Mesenteric fat pad (tissue), 1 donor: ENCODE results near the gene PKLR. TPM values are rescaled to one million over a fixed set of nuclear protein-coding genes. Genes with fewer than 3 reads are reported as not detected.
"Not testable (repeated sequence)": the region's sequence is repeated elsewhere in the genome, so short reads cannot be mapped to it uniquely, and the experiment has no call there.

ENCODE experiments used
- DNase-seq: peaks from one replicate; pipeline ENCODE4 v3.0.0-alpha.2; 2020; ENCODE audit warnings: low spot score
- total RNA-seq: library from RNA; stranded (reverse); fragmentation: NEBNext Ultra II Directional; extraction: Animal tissue kit (Norgen Biotek cat#: 25700); gene quantifications from one replicate; pipeline ENCODE4 v1.2.1, GENCODE V29; 2021
- donor health status: DM: yes; HTN: yes; CAD: no.

Gene PKLR
- total RNA-seq, 1 donor from 2014 or later = not detected

DNA sequence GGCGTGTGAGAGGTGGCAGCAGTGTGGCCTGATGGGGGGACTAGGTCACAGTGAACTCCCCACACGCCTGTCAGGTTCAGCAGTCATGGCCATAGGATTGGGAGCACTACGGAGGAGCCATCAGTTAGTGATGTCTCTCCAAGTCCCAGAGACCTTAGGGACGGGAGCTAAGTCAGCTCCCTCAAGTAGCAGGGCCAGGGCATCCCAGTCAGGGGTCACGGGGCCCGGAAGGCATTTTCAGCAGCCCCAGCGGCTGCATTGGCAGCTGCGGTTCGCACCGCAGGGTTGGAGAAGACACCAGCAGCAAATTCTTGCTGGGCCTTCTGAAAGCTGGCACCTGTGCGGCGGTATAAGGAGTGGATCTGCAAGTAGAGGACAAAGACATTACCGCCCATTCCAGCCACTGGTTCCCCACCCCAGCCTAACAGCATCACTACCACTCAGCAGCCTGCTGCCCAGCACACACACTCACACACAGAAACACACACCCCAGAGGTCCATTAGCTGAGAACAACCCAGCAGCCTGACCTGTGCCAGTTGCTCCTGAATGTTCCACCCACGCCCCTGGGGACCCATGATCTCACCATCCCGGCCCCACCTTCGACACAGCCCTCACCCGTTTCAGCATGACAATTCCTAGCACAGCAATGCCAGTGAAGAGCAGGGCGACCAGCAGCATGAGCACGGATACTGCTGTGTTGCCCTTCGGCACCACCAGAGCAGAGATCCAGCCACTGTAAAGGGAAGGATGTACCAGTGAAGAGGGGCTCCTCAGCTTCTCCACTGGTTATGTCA is 45.0 kb downstream of the PKLR start:
- no peak for DNase-seq

DNA sequence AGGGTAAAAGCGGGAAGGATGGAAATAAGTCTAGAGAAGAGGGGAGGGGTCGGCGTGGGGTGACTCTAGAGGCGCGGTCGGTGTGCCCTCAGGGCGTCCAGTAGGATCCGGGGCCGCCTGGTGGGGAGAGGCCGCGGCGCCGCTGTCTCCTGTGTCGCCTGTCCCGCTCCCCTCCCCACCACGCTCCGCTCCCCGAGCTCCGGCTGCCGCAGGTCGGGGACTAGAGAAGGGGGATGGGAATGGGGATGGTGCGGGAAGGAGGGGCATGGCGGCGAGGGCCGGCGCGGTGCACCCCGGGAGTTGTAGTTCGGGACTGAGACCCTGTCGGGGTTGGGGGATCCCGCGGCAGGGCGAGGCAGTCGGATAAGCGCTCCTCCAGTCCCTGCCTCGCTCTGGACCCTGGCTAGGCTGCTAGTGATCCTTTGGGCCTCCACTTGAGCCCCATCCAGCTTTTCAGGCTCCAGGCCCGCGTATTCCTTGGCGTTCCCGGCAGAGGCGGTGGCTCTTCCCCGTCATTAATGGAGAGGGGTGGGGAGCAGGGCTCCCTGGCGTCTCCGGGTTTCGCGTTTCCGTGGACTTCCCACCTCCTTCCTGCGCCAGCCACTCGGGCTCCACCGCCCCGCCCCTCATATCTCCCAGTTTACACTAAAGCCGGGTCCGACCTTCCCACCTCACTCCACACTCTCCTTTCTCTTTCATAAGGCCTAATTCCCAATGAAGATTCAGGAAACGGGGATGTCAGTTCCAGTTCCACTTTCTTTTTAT is 45.8 kb downstream of the PKLR start, which contains the start of gene ENTREP3:
TSS of gene ENTREP3 (minus strand) at position 241 of the 765 bp plus-strand sequence. CDS start 606 bp downstream, outside the sequence.
- DNase-seq = peak; percentile 97

DNA sequence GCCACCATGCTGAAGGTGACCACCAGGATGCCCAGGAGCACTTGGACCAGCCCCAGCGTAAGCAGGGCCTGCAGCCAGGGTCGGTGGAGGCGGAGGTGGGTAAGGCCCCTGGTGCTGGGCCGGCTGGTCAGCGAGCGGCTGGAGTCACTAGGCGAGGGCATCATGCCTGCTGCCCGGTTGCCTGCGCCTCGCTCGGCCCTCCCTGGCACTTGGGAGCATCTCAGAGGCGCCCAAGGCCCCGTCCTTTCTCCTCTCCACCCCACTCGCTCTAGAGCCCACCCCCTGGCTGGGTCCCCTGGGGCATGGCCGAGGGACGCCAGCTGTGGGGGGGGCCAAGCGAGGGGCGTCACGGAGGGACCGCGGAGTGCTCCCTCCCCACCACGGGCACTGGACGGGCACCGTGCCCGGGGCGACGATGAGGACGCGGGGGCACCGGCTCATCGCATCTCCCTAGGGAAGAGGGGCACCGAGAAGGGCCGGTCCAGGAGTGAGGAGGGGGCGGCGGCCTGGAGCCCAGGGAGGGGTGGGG is 46.5 kb downstream of the PKLR start:
- no peak for DNase-seq

DNA sequence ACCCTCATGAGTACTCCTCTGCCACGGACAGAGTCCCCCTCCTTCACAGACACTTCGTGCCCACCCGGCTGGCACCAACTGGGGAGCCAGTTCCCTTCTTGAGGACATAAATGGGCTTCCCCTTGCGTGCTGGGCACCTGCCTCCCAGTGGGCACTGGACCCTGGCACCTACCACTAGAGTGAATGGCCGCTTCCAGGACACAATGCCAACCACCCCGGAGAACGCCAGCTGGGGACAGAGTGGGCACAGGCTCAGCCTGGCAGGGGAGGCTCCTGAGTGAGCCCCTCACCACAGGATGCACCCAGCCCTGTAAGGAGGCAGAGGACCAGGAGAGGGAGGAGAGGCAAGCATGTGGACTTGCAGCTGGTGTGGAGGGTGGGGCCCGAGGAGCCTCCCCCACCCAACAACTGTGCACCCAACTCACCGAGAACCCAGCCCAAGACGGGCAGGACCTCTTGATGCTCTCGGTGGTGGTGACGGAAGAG is 47.0 kb downstream of the PKLR start:
- no peak for DNase-seq

DNA sequence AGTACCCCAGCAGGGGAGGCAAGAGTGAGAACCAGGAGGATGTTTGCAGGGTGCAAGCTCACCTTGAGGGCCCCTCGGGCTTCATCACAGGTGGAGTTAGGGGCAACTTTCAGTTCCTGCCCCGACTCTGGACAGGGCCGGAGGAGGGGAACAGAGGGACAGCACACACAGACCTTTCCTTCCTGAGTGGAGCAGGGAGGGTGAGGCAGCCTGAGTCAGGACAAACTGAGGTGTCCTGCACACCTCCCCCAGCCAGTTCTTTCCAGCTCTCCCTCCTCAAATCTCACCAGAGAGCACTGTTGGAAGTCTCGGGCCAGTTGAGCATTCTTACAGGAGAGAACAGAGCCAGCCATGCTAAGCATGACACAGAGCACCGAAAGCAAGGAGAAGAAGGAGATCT is 47.4 kb downstream of the PKLR start:
- DNase-seq = no peak

DNA sequence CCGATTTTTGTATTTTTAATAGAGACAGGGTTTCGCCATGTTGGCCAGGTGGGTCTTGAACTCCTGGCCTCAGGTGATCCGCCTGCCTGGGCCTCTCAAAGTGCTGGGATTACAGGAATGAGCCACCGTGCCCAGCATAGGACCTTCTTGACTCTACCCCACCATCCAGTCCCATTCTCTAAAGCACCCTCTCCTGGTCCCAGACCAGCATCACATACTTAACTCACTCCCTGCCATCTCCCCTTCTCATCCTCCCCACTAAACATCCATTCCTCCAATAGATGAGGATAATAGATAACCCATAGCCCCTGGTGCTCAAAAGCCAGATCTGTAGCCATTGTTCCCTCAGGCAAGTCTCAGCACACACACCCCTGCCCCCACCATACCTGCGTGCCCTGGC is 48.0 kb downstream of the PKLR start:
- DNase-seq = no peak

DNA sequence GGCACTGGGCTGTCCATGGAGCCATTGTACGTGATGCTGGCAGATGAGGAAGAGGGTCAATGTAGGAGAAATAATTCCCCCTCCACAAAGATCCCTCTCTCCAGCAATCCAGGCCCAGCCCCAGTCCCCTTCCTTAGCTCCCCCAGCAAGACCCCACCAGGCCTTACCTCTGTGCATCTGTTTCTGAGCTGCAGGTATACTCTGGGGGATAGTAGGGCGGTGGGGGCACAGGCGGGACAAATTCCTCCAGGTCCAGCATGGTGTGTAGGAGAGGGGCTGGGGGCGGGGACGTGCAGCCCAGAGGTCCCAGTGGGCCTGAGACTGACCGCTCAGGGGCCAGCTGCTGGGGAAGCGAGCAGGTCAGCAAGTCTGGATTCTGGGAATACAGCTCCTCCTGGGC is 49.7 kb downstream of the PKLR start:
- no peak for DNase-seq

DNA sequence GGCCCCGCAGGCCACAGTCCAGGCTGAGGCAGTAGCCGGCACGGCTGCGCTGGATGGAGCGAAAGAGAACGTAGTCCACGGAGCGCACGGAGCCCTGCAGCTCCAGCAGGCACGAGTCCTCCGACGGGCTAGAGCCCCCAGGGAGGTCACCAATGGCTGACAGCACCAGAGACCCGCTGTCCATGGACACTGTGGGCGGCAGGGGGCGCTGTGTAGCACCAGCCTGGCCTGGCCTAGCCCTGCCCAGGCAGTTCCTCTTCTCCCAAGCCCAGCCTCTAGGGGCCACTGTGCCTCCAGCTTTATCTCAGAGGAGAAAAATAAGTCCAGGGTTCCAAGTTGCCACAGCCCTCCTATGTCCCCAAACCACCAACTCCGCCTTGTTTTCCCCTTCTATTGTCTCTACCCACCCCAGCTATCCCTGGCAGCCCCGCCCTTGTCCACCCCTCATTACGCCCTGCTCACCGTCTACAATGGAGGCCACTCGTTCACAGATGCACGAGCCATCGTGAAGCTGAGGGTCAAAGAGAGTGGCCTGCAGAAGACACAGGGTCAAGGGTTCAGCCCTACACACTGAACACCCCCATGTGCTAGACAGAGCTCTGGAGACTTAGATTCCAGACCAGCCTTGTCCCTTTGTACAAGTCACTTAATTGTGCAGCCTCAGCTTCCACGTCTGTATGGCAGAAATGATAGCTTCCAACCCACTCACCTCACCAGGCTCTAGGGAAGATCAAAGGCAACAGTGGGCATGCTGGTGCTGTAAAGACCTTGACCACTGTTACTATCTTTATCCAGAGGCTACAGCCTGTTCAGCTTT is 50.4 kb downstream of the PKLR start:
- peak; percentile 97 for DNase-seq

DNA sequence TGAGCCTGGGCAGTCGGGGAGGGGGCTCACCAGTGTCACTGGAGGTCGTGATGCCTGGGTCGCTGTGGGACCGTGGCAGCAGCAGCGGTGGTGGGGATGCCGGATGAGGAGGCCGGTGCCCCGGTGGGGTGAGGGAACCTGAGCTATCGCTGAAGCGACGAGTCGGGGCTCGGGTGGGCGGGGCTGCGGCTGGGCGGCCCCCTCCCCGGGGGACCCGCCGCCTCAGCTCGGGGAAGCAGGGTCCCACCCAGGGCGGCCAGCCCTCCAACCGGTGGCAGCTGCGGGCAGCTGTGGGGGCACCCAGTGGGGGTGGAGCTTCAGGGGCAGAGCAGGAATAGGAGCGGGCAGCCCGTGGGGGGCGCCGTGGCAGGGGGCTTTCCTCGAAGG is 51.0 kb downstream of the PKLR start:
- DNase-seq = no peak

DNA sequence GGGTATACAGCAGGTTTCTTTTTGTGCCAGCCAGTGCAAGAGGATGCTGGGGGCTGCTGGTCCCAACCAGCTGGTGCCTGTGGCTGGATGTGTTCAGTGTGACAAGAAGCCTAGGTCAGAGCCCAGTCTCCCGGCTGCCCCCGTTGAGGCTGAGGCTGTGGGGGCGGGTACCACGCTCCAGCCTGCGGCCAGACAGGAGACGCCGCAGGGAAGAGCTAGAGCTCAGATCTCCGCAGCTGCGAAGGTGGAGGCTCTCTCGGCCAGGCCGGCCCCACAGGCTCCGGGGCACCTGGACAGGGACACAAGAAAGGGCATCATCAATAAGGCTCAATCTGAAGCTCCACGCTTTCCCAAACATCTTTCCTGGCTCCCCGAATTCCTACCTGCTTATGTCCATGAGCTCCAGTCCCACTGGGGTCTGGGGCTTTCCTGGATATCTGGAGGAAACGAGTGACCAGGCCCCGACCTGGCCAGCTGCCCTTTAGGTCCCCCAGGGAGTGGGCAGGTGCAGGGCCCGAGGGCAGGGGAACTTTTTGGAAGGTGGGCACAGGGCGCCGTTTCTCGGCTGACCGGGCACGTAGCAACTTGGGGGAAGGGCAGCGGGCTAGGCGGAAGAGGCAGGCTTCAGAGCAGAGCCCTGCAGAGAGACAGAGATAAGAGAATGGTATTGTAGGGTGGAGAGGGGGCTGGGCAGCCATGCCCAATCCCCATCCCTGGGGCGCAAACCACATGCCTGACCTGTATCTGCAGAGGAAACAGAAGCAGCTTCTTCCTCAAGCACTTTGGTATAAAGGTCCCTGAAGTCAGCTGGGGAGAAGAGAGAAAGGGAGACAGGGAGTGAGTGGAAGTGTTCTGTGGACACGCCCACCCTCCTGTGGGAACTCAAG is 53.3 kb downstream of the PKLR start:
- no peak for DNase-seq

DNA sequence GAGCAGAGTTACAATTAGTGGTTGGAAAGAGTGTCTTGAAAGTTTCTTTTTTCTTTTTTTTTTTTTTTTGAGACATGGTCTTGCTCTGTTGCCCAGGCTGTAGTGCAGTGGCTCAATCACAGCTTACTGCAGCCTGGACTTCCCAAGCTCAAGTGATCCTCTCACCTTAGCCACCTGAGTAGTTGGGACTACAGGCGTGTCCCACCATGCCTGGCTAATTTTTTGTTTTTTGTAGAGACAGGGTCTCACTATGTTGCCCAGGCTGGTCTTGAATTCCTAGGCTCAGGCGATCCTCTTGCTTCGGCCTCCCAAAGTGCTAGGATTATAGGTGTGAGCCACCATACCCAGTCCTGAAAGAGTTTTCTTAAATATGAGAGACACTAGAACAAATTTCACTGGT is 54.4 kb downstream of the PKLR start:
- not testable (repeated sequence) for DNase-seq

DNA sequence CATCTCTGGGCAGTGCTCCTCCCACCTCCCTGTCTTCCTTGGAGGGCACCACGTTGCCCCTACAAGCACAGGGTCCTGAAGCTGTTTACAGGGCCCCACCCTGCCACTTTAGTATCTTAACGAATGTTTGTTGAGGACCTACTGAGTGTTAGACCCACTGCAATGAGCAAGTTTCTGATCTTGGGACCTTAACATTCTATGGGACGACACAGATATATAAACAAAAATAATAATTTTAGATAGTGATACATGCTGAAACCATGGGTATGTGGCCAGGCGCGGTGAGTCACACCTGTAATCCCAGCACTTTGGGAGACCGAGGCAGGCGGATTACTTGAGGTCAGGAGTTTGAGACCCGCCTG is 56.1 kb downstream of the PKLR start:
- no peak for DNase-seq

DNA sequence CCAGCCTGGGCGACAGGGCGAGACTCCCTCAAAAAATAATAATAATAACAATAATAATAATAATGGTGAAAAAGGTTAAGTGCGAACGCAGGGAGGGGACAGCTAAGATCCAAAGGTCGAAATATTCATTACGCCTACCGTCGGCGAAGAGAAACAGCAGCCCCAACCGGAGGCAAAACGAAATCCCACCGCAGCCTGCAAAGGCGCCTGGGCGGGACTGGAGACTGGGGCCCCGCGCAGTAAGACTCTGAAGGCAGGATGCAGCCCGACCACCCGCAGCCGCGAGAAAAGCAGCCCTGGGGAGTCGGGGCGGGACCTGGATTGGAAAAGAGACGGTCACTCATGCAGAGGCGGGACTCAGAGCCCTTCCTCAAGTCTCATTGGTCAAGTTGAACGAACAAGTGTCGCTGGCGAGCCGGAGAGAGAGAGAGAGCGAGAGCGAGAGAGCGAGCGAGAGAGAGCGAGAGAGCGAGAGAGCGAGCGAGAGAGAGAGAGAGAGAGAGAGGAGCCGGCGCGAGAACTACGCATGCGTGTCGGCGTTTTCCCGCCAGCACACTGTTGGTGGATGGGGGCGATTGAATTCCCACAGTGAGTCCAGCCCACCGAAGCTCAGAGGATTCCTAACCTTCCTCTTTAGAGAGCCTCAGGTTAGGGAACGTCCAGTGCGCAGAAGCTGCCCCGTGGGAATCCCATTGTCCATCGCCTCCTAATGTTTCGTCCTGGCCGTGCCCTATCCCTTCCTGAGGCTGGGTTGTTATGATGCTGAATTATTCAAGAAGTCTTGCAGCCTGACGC is 56.7 kb downstream of the PKLR start:
- peak; percentile 97 for DNase-seq

DNA sequence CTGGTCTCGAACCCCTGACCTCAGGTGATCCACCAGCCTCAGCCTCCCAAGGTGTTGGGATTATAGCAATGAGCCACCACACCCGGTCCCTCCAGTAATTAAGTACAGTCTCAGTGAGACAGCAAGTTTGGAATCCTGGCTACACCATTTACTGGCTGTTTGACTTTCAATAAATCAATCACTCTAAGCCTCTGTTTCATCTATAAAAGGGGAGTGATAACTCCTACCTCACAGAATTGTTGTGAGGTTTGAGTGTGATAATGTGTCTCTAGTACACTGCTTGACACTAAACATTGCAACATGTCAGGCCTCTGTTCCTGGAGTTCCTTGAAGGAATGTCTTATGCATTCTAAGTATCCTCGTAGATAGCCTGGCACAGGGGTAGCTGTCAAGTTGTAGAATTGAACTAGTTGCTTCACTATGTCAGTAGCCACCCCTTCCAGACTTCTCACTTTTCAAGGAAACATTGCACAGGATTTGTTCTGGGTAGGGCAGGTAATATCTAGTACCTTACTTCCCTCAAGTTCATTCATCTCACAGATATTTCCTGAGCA is 58.4 kb downstream of the PKLR start:
- no peak for DNase-seq

DNA sequence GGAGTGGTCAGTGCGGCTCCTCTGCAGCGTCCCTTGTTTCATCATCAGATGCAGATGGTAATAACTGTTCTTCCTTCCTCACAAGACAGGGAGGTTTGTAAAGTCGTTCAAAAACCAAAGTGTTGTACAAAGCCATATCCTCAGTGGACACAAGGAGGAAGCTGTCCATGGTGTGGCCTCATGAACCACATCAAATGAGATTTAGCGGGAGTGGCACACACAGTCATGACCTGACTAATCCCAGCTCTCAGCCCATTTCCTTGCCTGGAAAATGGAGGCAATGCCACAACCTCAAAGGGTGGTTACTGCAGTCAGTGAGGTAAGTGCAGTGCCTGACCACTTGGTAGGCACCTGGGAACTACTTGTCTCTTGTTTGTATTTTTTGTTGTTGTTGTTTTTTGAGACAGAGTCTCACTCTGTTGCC is 59.4 kb downstream of the PKLR start:
- DNase-seq = no peak

DNA sequence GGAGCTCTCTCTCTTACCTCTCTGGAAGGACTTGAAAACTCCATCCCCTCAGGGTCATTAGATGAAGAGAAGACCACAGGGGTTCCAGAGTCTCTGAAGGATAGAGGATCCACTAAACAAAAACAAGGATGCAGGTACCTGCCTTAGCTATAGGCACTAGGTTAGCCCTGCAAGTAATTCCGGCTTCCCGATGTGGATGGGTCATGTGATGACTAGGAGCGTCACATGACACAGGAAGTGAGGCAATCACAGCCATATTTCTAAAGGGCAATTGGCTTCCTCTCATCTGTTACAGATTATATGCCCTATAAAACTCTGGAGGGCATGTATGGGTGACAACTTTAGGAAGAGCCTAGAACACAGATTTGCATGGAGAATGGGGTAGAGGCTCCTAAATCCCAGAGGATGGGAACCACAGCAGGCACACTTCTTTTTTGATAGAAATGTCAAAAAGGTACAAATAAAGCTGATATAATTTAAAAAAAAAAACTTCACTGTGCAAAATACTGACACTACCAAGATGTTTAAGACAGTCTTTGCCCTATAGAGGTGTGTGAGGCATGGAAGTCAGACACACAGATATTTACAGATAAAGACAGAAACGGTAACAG is 60.1 kb downstream of the PKLR start:
- DNase-seq = no peak
